A549 (cell line): ENCODE data around the gene PCYT2.

Source experiments
- EP300 ChIP-seq, 2 experiments: fragments of >200 bp; sonication (Bioruptor Twin); formaldehyde crosslinking; IDR thresholded peaks; 2 replicates in 1 of 2; 3 replicates in 1 of 2; pipeline ENCODE4 v1.6.1; 2016 to 2017
- HMGXB4 ChIP-seq: fragments of 250-450 bp; sonication (Bioruptor Pico); IDR thresholded peaks from 2 replicates; pipeline ENCODE4 v1.5.0; 2021; ENCODE audit warnings: mild to moderate bottlenecking, moderate library complexity, borderline replicate concordance
- JUN ChIP-seq, 2 experiments: fragments of >200 bp; sonication (Bioruptor Twin); formaldehyde crosslinking; IDR thresholded peaks; 2 replicates in 1 of 2; 3 replicates in 1 of 2; pipeline ENCODE4 v1.6.1; 2016 to 2017
- POLR2AphosphoS2 ChIP-seq: conservative IDR thresholded peaks from 2 replicates; pipeline ENCODE4 v1.6.1; 2012; ENCODE audit warnings: low read length, improper control_type of control experiment, inconsistent platforms
- SREBF2 ChIP-seq: fragments of 450-650 bp; IDR thresholded peaks from 2 replicates; pipeline ENCODE4 v1.6.1; 2014; ENCODE audit warnings: mild to moderate bottlenecking, moderate library complexity
- TF ChIP-seq, protein P1 (sequence below): fragments of >200 bp; sonication (Bioruptor Twin); formaldehyde crosslinking; IDR thresholded peaks from 3 replicates; pipeline ENCODE4 v1.5.1; 2016
- TF ChIP-seq, protein P2 (sequence below): fragments of 450-650 bp; IDR thresholded peaks from 2 replicates; pipeline ENCODE4 v1.6.1; 2014; ENCODE audit warnings: antibody characterized with exemption

- TF ChIP-seq SREBF2 (no peak), POLR2AphosphoS2 (no peak), HMGXB4 (CRISPR knock-in tag) (no peak), JUN (IDR thresholded peaks at IDR 0.05) (no peak), EP300 (IDR thresholded peaks at IDR 0.05) (no peak)
- TF ChIP-seq, protein P1, sequence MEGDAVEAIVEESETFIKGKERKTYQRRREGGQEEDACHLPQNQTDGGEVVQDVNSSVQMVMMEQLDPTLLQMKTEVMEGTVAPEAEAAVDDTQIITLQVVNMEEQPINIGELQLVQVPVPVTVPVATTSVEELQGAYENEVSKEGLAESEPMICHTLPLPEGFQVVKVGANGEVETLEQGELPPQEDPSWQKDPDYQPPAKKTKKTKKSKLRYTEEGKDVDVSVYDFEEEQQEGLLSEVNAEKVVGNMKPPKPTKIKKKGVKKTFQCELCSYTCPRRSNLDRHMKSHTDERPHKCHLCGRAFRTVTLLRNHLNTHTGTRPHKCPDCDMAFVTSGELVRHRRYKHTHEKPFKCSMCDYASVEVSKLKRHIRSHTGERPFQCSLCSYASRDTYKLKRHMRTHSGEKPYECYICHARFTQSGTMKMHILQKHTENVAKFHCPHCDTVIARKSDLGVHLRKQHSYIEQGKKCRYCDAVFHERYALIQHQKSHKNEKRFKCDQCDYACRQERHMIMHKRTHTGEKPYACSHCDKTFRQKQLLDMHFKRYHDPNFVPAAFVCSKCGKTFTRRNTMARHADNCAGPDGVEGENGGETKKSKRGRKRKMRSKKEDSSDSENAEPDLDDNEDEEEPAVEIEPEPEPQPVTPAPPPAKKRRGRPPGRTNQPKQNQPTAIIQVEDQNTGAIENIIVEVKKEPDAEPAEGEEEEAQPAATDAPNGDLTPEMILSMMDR, result no peak
- TF ChIP-seq, protein P2, sequence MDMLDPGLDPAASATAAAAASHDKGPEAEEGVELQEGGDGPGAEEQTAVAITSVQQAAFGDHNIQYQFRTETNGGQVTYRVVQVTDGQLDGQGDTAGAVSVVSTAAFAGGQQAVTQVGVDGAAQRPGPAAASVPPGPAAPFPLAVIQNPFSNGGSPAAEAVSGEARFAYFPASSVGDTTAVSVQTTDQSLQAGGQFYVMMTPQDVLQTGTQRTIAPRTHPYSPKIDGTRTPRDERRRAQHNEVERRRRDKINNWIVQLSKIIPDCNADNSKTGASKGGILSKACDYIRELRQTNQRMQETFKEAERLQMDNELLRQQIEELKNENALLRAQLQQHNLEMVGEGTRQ, result no peak
These were observed 32.9 kb downstream of the PCYT2 start for GRCh38 chr17:81878294-81878693.
